ENCODE measurements around the gene SDCBP2. TPM values are rescaled to one million over a fixed set of nuclear protein-coding genes. Genes with fewer than 3 reads are reported as not detected.

SDCBP2 gene
- total RNA-seq, 4 donors from 2014 or later, result 132 to 427 (median 300) TPM

- Histone ChIP-seq H3K4me1 (no peaks in the 10 kb centered on the region), H3K27me3 (no peaks in the 10 kb centered on the region), H3K36me3 (no peaks in the 10 kb centered on the region), H3K9me3 (no peaks in the 10 kb centered on the region), H3K27ac (no peak overlapping the region), H3K4me3 (no peak overlapping the region)
- TF ChIP-seq CTCF (IDR thresholded peaks at IDR 0.05) (no peak), POLR2A (IDR thresholded peaks at IDR 0.05) (no peak), POLR2AphosphoS5 (IDR thresholded peaks at IDR 0.05) (no peak), EP300 (IDR thresholded peaks at IDR 0.05; ENCODE audit: low read depth) (no peak)
- no peak for DNase-seq
- intact Hi-C loops (cut with DNase I; ENCODE audit: low total_unique reads) (no loop called here), in situ Hi-C loops (cut with MboI; ENCODE audit: low pct_ligation_motif_present in 1 of 4, low pct_unique_long_range_greater_than_20kb in 1 of 4, low sequenced_read_pairs in 3 of 4) (no loop called here)
- 92% methylated on average over 20 of the region's 20 CpGs; no CpG with 5 or more reads in 1 of the 2 donors for WGBS, 2 donors (ENCODE audit: low coverage in 1 of 2)
Measured at GRCh38 chr20:1296117-1296610, 32.8 kb downstream of the SDCBP2 start.

GRCh38 chr20:1295276-1295930 lies 33.5 kb downstream of the SDCBP2 start:
- Histone ChIP-seq H3K4me1 (no peaks in the 10 kb centered on the region), H3K27ac (no peak overlapping the region), H3K4me3 (no peak overlapping the region), H3K27me3 (no peaks in the 10 kb centered on the region), H3K36me3 (no peaks in the 10 kb centered on the region), H3K9me3 (no peaks in the 10 kb centered on the region)
- WGBS, 2 donors (ENCODE audit: low coverage in 1 of 2), result 96% methylated on average over 18 of the region's 20 CpGs; no CpG with 5 or more reads in 1 of the 2 donors
- no peak for DNase-seq
- in situ Hi-C loops (cut with MboI; ENCODE audit: low pct_ligation_motif_present in 1 of 4, low pct_unique_long_range_greater_than_20kb in 1 of 4, low sequenced_read_pairs in 3 of 4), result no loop called here
- TF ChIP-seq POLR2A (IDR thresholded peaks at IDR 0.05), result no peak
- intact Hi-C loops (cut with DNase I; ENCODE audit: low total_unique reads), result no loop called here

GRCh38 chr20:1294497-1294896 lies 34.4 kb downstream of the SDCBP2 start:
- H3K4me3 ChIP-seq, result no peak overlapping the region
- DNase-seq, result no peak
- in situ Hi-C loops (cut with MboI; ENCODE audit: low pct_ligation_motif_present in 1 of 4, low pct_unique_long_range_greater_than_20kb in 1 of 4, low sequenced_read_pairs in 3 of 4) (no loop called here), intact Hi-C loops (cut with DNase I; ENCODE audit: low total_unique reads) (no loop called here)
- H3K27ac ChIP-seq, result no peak overlapping the region
- no peaks in the 10 kb centered on the region for H3K27me3 ChIP-seq
- 91% methylated on average over 8 of the region's 8 CpGs; no CpG with 5 or more reads in 1 of the 2 donors for WGBS, 2 donors (ENCODE audit: low coverage in 1 of 2)
- no peaks in the 10 kb centered on the region for H3K4me1 ChIP-seq
- H3K9me3 ChIP-seq, result no peaks in the 10 kb centered on the region
- no peaks in the 10 kb centered on the region for H3K36me3 ChIP-seq
- TF ChIP-seq CTCF (IDR thresholded peaks at IDR 0.05), result no peak
- no peak for TF ChIP-seq EP300 (IDR thresholded peaks at IDR 0.05; ENCODE audit: low read depth)
- TF ChIP-seq POLR2AphosphoS5 (IDR thresholded peaks at IDR 0.05), result no peak
- TF ChIP-seq POLR2A (IDR thresholded peaks at IDR 0.05), result no peak

- in situ Hi-C loops (cut with MboI; ENCODE audit: low pct_ligation_motif_present in 1 of 4, low pct_unique_long_range_greater_than_20kb in 1 of 4, low sequenced_read_pairs in 3 of 4), result no loop called here
- 60% methylated on average over 6 of the region's 6 CpGs; no CpG with 5 or more reads in 1 of the 2 donors for WGBS, 2 donors (ENCODE audit: low coverage in 1 of 2)
- Histone ChIP-seq H3K27me3 (no peaks in the 10 kb centered on the region), H3K4me3 (no peak overlapping the region), H3K4me1 (no peaks in the 10 kb centered on the region), H3K9me3 (no peaks in the 10 kb centered on the region), H3K36me3 (no peaks in the 10 kb centered on the region), H3K27ac (no peak overlapping the region)
- no peak for DNase-seq
- intact Hi-C loops (cut with DNase I; ENCODE audit: low total_unique reads), result no loop called here
- TF ChIP-seq CTCF (IDR thresholded peaks at IDR 0.05), result no peak
- TF ChIP-seq POLR2AphosphoS5 (IDR thresholded peaks at IDR 0.05), result no peak
- no peak for TF ChIP-seq POLR2A (IDR thresholded peaks at IDR 0.05)
- no peak for TF ChIP-seq EP300 (IDR thresholded peaks at IDR 0.05; ENCODE audit: low read depth)
Measured at GRCh38 chr20:1293641-1294379, 35.1 kb downstream of the SDCBP2 start.
